ENCODE results near the gene OPRM1. TPM values are rescaled to one million over a fixed set of nuclear protein-coding genes. Genes with fewer than 3 reads are reported as not detected.

OPRM1 gene
- polyA plus RNA-seq, 5 donors = 0.09 to 0.16 TPM; not detected in 3

DNA sequence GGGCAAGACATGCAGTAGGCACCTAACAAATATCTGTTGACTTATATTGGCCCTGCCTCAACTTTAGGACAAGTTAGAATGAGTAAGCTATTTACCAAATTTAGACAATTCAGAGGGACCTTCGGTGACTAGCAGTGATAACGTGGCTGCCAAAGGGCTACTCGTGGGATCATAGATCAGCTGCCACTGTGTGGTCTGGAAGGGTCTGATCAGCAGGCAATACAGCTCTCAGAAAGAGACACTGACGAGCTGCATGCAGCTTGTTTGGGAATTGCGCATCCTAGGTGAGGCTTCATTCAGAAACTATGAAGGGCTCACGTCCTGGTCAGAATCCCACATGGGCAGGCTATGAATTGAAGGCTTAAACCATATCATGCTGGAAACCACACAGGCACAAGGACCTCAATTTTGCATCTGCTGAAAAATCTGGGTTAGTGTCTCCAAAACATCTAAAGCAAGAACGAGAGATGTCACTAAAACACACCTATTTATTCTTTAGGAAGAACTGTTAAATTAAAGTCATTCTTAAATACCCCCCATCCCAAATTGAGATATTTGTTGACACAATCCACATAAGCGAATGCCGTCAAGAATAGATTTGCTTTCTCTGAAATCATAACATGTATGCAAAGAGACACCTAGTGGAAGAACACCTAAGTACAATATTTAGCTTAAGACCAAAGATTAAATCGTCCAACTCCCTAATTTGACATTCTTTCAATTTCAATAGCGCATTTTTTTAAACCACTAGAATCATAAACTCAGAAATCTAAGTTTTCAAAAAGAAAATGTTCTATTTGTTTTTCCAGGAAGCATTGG is 238.0 kb downstream of the OPRM1 start:
- peak in 1 of 2 donors; percentile 43 for DNase-seq

DNA sequence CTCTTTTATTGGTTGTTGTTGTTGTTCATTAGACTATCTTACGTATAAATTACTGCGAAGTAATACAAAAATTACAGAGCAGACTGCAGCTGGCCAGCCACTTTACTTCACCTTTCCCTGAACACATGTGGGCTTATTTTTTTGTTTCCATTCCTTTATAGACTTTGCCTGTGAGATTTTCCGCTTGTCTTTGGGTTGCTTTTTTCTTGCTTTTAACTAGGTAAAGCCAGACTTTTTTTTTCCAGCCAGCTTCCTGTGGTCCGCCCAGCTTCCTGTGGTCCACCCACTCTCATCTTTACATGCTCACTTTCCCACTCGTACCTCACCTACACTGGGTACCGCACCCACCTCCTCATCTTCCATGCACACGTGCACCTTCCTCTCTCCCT is 238.6 kb downstream of the OPRM1 start:
- no peak for DNase-seq

DNA sequence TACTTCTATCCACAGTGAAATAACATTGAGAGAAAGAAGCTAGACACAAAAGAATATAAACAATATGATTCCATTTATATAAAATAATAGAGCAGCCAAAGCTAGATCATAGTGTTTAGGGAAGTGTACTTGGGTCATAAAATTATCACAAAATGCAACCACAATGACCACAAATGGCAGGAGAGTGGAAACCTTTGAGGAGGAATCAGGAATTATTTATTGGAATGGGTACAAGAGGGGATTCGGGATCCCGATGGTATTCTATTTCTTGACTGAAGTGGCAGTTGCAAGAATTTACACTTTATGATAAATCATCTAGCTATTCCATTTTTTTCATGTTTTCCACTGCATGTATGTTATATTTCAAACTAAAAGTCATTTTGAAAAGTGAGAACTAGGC is 241.5 kb downstream of the OPRM1 start:
- no peak for DNase-seq

DNA sequence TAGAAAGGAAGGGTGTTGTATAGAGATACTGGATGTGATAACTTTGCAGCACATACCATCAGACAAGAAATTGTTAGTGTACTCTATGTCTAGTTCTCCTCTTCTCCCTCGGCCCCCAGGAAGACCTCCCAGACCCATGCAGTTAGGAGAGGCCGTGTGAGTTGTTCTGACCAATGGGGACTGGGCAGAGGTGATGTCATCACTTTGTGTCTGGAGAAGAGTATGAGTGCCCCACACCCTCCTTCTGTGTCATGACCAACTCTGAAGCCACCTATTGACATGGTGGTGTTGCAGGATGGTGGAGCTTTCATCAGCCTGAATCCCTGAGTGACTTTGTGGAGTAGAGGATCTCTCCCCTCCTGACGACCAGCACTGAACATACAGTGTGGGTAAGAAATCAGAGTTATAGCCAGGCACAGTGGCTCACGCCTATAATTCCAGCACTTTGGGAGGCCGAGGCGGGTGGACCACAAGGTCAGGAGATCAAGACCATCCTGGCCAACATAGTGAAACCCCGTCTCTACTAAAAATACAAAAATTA is 245.3 kb downstream of the OPRM1 start:
- DNase-seq = no peak

DNA sequence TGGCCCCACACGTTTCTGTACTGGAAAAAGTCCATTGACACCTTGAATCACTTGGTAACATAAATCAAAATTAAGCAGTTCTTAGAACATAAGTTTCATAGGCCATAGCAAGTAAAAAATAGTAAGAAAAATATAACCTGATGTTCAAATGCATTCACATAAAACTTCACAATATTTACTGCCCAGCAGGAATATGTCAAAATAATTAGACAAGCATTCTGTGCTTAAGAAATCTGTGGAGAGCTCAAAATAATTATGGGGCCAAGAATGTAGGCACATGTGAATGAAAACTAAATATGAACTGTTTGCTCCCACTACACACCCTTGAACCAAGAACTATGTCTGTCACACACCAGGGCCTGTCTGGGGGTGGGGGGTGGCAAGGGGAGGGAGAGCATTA is 246.8 kb downstream of the OPRM1 start:
- DNase-seq = no peak

DNA sequence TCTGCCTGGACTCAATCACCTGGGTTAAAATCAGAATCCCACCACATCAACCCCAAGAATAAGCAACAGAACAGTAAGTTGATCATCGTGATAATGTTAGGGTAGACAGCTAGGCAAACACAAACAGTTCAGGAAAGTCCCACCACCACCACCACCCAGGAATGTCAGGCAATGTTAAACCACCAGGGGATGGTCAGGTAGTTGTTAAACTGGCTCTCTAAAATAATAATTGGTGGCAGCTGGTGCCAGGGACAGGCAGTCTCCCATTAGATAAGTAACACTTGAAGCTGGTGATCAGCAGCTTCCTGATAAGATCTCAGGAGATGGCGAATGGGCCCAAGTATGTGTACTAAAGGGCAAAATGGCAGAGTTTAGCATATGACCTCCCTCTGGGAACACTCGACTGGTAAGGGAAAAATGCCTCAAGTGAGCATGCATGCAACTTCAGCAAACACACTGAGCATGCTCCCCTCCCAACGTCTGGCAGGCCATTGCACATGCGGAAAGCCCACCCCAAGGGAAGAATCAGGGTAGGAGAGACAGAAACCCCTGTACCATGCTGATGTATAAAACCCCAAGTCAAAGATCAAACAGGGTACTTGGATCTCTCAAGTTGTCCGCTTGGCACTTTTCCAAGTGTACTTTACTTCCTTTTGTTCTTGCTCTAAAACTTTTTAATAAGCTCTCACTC is 250.9 kb downstream of the OPRM1 start:
- DNase-seq = no peak

DNA sequence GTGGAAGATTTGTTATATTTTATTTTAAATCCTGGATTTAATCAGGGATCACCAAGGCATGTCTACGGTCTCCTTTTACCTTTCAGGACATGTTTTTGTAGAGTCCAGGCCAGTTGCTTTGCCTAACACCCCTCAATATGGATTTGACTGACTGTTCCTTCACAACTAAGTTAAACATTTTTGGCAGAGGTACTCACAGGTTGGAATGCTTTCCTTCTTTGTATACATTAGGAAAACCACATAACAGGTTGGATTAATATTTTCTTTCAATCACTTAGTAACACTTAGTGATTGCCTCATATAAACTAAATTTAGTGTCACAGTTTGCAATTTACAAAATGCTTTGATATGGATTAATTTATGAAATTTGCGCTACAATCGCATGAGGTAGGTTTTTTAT is 253.0 kb downstream of the OPRM1 start:
- no peak for DNase-seq

DNA sequence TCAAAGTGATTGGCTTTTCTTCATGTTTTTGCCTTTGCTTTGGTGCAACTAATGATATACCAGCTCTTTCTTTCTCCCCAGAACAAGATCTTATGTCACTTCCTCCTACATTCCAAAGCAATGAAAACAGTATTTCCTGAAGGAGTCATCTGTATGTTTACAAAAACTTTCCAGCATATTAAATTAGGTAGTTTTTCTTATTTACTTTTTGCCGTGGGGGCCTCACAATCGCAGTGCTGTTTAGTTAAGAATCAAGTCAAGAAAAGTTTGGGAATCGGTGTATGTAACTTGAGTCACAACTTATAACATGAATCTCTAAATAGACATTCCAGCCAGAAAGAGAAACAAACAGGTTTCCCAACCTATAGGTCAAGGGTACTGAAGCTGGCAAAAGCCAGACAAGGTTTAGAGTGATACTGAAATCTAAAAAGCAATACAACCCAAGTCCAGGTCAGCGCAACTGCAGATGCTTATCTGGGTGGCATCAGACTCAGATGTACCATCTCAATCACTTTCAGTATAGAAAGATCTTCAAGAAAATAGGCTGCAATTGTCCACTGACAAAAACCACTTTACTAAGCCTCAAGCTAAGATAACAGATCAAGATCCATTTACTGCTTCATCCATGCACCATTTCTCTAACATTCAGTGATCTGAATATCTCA is 253.9 kb downstream of the OPRM1 start:
- no peak for DNase-seq

- no peak for DNase-seq
Measured at GRCh38 chr6:154295733-154296132, 256.7 kb downstream of the OPRM1 start.
